ENCODE data around the gene TNS2.

TNS2 gene

GRCh38 chr12:53044896-53045695 lies 4.8 kb upstream of the TNS2 start:
- peak overlapping the region; percentile 96 for H3K4me3 ChIP-seq (ENCODE audit: low read depth, low read length)
- peaks cover 18% of the 10 kb centered on the region for H3K27me3 ChIP-seq (ENCODE audit: control insufficient read depth, insufficient read depth, low read length)
- no peak overlapping the region for H3K9ac ChIP-seq (ENCODE audit: low read depth, low read length)
- H3K4me1 ChIP-seq (ENCODE audit: control insufficient read depth, insufficient read depth, low read length) = peaks cover 46% of the 10 kb centered on the region
- H3K9me3 ChIP-seq (ENCODE audit: control insufficient read depth, insufficient read depth, low read length) = no peaks in the 10 kb centered on the region
- H3K36me3 ChIP-seq (ENCODE audit: control insufficient read depth, insufficient read depth, low read length) = peaks cover under 1% of the 10 kb centered on the region

GRCh38 chr12:53045696-53046045 lies 4.2 kb upstream of the TNS2 start:
- Histone ChIP-seq H3K4me1 (ENCODE audit: control insufficient read depth, insufficient read depth, low read length) (peaks cover 50% of the 10 kb centered on the region), H3K9me3 (ENCODE audit: control insufficient read depth, insufficient read depth, low read length) (no peaks in the 10 kb centered on the region), H3K27me3 (ENCODE audit: control insufficient read depth, insufficient read depth, low read length) (peaks cover 18% of the 10 kb centered on the region), H3K36me3 (ENCODE audit: control insufficient read depth, insufficient read depth, low read length) (no peaks in the 10 kb centered on the region), H3K4me3 (ENCODE audit: low read depth, low read length) (peak overlapping the region; percentile 96), H3K9ac (ENCODE audit: low read depth, low read length) (no peak overlapping the region)

GRCh38 chr12:53046655-53047220 lies 3.1 kb upstream of the TNS2 start:
- peaks cover 18% of the 10 kb centered on the region for H3K27me3 ChIP-seq (ENCODE audit: control insufficient read depth, insufficient read depth, low read length)
- peaks cover 4% of the 10 kb centered on the region for H3K36me3 ChIP-seq (ENCODE audit: control insufficient read depth, insufficient read depth, low read length)
- H3K4me3 ChIP-seq (ENCODE audit: low read depth, low read length) = peak overlapping the region; percentile 96
- no peaks in the 10 kb centered on the region for H3K9me3 ChIP-seq (ENCODE audit: control insufficient read depth, insufficient read depth, low read length)
- H3K4me1 ChIP-seq (ENCODE audit: control insufficient read depth, insufficient read depth, low read length) = peaks cover 57% of the 10 kb centered on the region
- peak overlapping the region; percentile 70 for H3K9ac ChIP-seq (ENCODE audit: low read depth, low read length)

GRCh38 chr12:53047221-53048032 lies 2.4 kb upstream of the TNS2 start:
- Histone ChIP-seq H3K9ac (ENCODE audit: low read depth, low read length) (no peak overlapping the region), H3K27me3 (ENCODE audit: control insufficient read depth, insufficient read depth, low read length) (peaks cover 18% of the 10 kb centered on the region), H3K4me3 (ENCODE audit: low read depth, low read length) (peak overlapping the region; percentile 49), H3K4me1 (ENCODE audit: control insufficient read depth, insufficient read depth, low read length) (peaks cover 53% of the 10 kb centered on the region), H3K9me3 (ENCODE audit: control insufficient read depth, insufficient read depth, low read length) (no peaks in the 10 kb centered on the region), H3K36me3 (ENCODE audit: control insufficient read depth, insufficient read depth, low read length) (peaks cover 4% of the 10 kb centered on the region)

- H3K4me1 ChIP-seq (ENCODE audit: control insufficient read depth, insufficient read depth, low read length) = peaks cover 46% of the 10 kb centered on the region
- peak overlapping the region; percentile 49 for H3K4me3 ChIP-seq (ENCODE audit: low read depth, low read length)
- no peak overlapping the region for H3K9ac ChIP-seq (ENCODE audit: low read depth, low read length)
- no peaks in the 10 kb centered on the region for H3K9me3 ChIP-seq (ENCODE audit: control insufficient read depth, insufficient read depth, low read length)
- H3K27me3 ChIP-seq (ENCODE audit: control insufficient read depth, insufficient read depth, low read length) = peaks cover 18% of the 10 kb centered on the region
- peaks cover 4% of the 10 kb centered on the region for H3K36me3 ChIP-seq (ENCODE audit: control insufficient read depth, insufficient read depth, low read length)
Measured at GRCh38 chr12:53048033-53048779, 1.7 kb upstream of the TNS2 start.

- H3K27me3 ChIP-seq (ENCODE audit: control insufficient read depth, insufficient read depth, low read length) = peaks cover 18% of the 10 kb centered on the region
- peaks cover 4% of the 10 kb centered on the region for H3K36me3 ChIP-seq (ENCODE audit: control insufficient read depth, insufficient read depth, low read length)
- H3K4me1 ChIP-seq (ENCODE audit: control insufficient read depth, insufficient read depth, low read length) = peaks cover 45% of the 10 kb centered on the region
- H3K4me3 ChIP-seq (ENCODE audit: low read depth, low read length) = peak overlapping the region; percentile 49
- no peaks in the 10 kb centered on the region for H3K9me3 ChIP-seq (ENCODE audit: control insufficient read depth, insufficient read depth, low read length)
- no peak overlapping the region for H3K9ac ChIP-seq (ENCODE audit: low read depth, low read length)
Measured at GRCh38 chr12:53048780-53049401, 974 bp upstream of the TNS2 start.

- H3K4me3 ChIP-seq (ENCODE audit: low read depth, low read length) = peak overlapping the region; percentile 49
- no peak overlapping the region for H3K9ac ChIP-seq (ENCODE audit: low read depth, low read length)
- no peaks in the 10 kb centered on the region for H3K9me3 ChIP-seq (ENCODE audit: control insufficient read depth, insufficient read depth, low read length)
- peaks cover 4% of the 10 kb centered on the region for H3K36me3 ChIP-seq (ENCODE audit: control insufficient read depth, insufficient read depth, low read length)
- peaks cover 36% of the 10 kb centered on the region for H3K4me1 ChIP-seq (ENCODE audit: control insufficient read depth, insufficient read depth, low read length)
- peaks cover 8% of the 10 kb centered on the region for H3K27me3 ChIP-seq (ENCODE audit: control insufficient read depth, insufficient read depth, low read length)
Measured at GRCh38 chr12:53050426-53051057, 677 bp downstream of the TNS2 start.

GRCh38 chr12:53051058-53051880 lies 1.4 kb downstream of the TNS2 start:
- no peaks in the 10 kb centered on the region for H3K9me3 ChIP-seq (ENCODE audit: control insufficient read depth, insufficient read depth, low read length)
- peaks cover 30% of the 10 kb centered on the region for H3K4me1 ChIP-seq (ENCODE audit: control insufficient read depth, insufficient read depth, low read length)
- peaks cover 2% of the 10 kb centered on the region for H3K27me3 ChIP-seq (ENCODE audit: control insufficient read depth, insufficient read depth, low read length)
- peaks cover 4% of the 10 kb centered on the region for H3K36me3 ChIP-seq (ENCODE audit: control insufficient read depth, insufficient read depth, low read length)
- no peak overlapping the region for H3K9ac ChIP-seq (ENCODE audit: low read depth, low read length)
- H3K4me3 ChIP-seq (ENCODE audit: low read depth, low read length) = no peak overlapping the region

GRCh38 chr12:53051881-53052412 lies 2.1 kb downstream of the TNS2 start:
- Histone ChIP-seq H3K9me3 (ENCODE audit: control insufficient read depth, insufficient read depth, low read length) (no peaks in the 10 kb centered on the region), H3K4me1 (ENCODE audit: control insufficient read depth, insufficient read depth, low read length) (peaks cover 27% of the 10 kb centered on the region), H3K9ac (ENCODE audit: low read depth, low read length) (no peak overlapping the region), H3K27me3 (ENCODE audit: control insufficient read depth, insufficient read depth, low read length) (peaks cover 2% of the 10 kb centered on the region), H3K4me3 (ENCODE audit: low read depth, low read length) (no peak overlapping the region), H3K36me3 (ENCODE audit: control insufficient read depth, insufficient read depth, low read length) (peaks cover 4% of the 10 kb centered on the region)
